Esophagus muscularis mucosa (tissue), 2 donors: ENCODE measurements around the gene ERCC6L2.

Source experiments
- POLR2A ChIP-seq: fragments of 450-650 bp; IDR thresholded peaks from one replicate; pipeline ENCODE4 v1.6.1; 2017; ENCODE audit warnings: antibody characterized with exemption, moderate library complexity, mild to moderate bottlenecking, low read depth
- POLR2AphosphoS5 ChIP-seq, 2 donors: sonication (generic); formaldehyde crosslinking; IDR thresholded peaks; one replicate each; pipeline ENCODE4 v1.6.1; 2017; ENCODE audit warnings: antibody characterized with exemption in 2 of 2

DNA sequence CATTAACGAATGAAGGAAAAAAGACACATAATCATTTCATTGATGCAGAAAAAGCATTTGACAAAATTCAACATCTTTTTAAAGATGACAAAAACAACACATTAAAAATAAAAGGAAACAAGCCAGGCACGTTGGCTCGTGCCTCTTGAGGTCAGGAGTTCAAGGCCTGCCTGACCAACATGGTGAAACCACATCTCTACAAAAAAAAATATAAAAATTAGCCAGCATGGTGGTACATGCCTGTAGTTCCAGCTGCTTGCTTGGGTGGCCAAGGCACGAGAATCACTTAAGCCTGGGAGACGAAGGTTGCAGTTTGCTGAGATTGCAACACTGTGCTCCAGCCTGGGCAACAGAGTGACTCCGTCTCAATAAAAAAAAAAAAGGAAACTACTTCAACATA, 77.0 kb downstream of the ERCC6L2 start:
- no peak for TF ChIP-seq POLR2A
- no peak for TF ChIP-seq POLR2AphosphoS5 (IDR thresholded peaks at IDR 0.05)
